ENCODE measurements around the gene KDM1B.
"Not testable (repeated sequence)": the region's sequence is repeated elsewhere in the genome, so short reads cannot be mapped to it uniquely, and the experiment has no call there.

KDM1B gene

GRCh38 chr6:18189196-18189595 lies 34.0 kb downstream of the KDM1B start:
- no peak for DNase-seq (ENCODE audit: low read depth, low spot score)

GRCh38 chr6:18192026-18192425 lies 36.8 kb downstream of the KDM1B start:
- DNase-seq (ENCODE audit: low read depth, low spot score): no peak

- DNase-seq (ENCODE audit: low read depth, low spot score): no peak
Measured at GRCh38 chr6:18203786-18204185, 48.6 kb downstream of the KDM1B start.

- DNase-seq (ENCODE audit: low read depth, low spot score): no peak
Measured at GRCh38 chr6:18204691-18205090, 49.5 kb downstream of the KDM1B start.

GRCh38 chr6:18206591-18206990 lies 51.4 kb downstream of the KDM1B start:
- DNase-seq (ENCODE audit: low read depth, low spot score): no peak

GRCh38 chr6:18207438-18207837 lies 52.2 kb downstream of the KDM1B start:
- DNase-seq (ENCODE audit: low read depth, low spot score): no peak

- DNase-seq (ENCODE audit: low read depth, low spot score): no peak
Measured at GRCh38 chr6:18207949-18208348, 52.7 kb downstream of the KDM1B start.

- DNase-seq (ENCODE audit: low read depth, low spot score): not testable (repeated sequence)
Measured at GRCh38 chr6:18208778-18209177, 53.6 kb downstream of the KDM1B start.

GRCh38 chr6:18209539-18210197 lies 54.4 kb downstream of the KDM1B start:
- peak; percentile 24 for DNase-seq (ENCODE audit: low read depth, low spot score)

- DNase-seq (ENCODE audit: low read depth, low spot score): no peak
Measured at GRCh38 chr6:18210707-18211106, 55.5 kb downstream of the KDM1B start.

- DNase-seq (ENCODE audit: low read depth, low spot score): no peak
Measured at GRCh38 chr6:18211338-18211737, 56.1 kb downstream of the KDM1B start.

- DNase-seq (ENCODE audit: low read depth, low spot score): no peak
Measured at GRCh38 chr6:18212231-18212630, 57.0 kb downstream of the KDM1B start.

- no peak for DNase-seq (ENCODE audit: low read depth, low spot score)
Measured at GRCh38 chr6:18213439-18213838, 58.2 kb downstream of the KDM1B start.

GRCh38 chr6:18214003-18214402 lies 58.8 kb downstream of the KDM1B start:
- DNase-seq (ENCODE audit: low read depth, low spot score): no peak

GRCh38 chr6:18215436-18215835 lies 60.2 kb downstream of the KDM1B start:
- no peak for DNase-seq (ENCODE audit: low read depth, low spot score)

GRCh38 chr6:18216411-18216810 lies 61.2 kb downstream of the KDM1B start:
- DNase-seq (ENCODE audit: low read depth, low spot score): no peak

- no peak for DNase-seq (ENCODE audit: low read depth, low spot score)
Measured at GRCh38 chr6:18218233-18218632, 63.0 kb downstream of the KDM1B start.

GRCh38 chr6:18219591-18219990 lies 64.4 kb downstream of the KDM1B start:
- DNase-seq (ENCODE audit: low read depth, low spot score): no peak

GRCh38 chr6:18221288-18221615 lies 66.0 kb downstream of the KDM1B start:
- no peak for DNase-seq (ENCODE audit: low read depth, low spot score)

GRCh38 chr6:18226451-18227105 lies 71.4 kb downstream of the KDM1B start:
- not testable (repeated sequence) for DNase-seq (ENCODE audit: low read depth, low spot score)

GRCh38 chr6:18227166-18227565 lies 71.9 kb downstream of the KDM1B start:
- DNase-seq (ENCODE audit: low read depth, low spot score): not testable (repeated sequence)

- not testable (repeated sequence) for DNase-seq (ENCODE audit: low read depth, low spot score)
Measured at GRCh38 chr6:18228590-18228989, 73.4 kb downstream of the KDM1B start.

GRCh38 chr6:18231856-18232255 lies 76.6 kb downstream of the KDM1B start:
- DNase-seq (ENCODE audit: low read depth, low spot score): not testable (repeated sequence)

GRCh38 chr6:18233770-18234169 lies 78.5 kb downstream of the KDM1B start:
- not testable (repeated sequence) for DNase-seq (ENCODE audit: low read depth, low spot score)

All from smooth muscle cell of the brain vasculature (primary cell).